Measurements from ENCODE around the gene CELSR1.
"Not testable (repeated sequence)": the region's sequence is repeated elsewhere in the genome, so short reads cannot be mapped to it uniquely, and the experiment has no call there.

The CELSR1 gene

GRCh38 chr22:46519377-46519776, 18.0 kb downstream of the CELSR1 start:
- Histone ChIP-seq H3K9ac (ENCODE audit: low read depth, low read length) (no peak overlapping the region), H3K4me3 (ENCODE audit: low read depth, low read length) (no peak overlapping the region), H3K27me3 (ENCODE audit: control insufficient read depth, insufficient read depth, low read length) (no peaks in the 10 kb centered on the region), H3K4me1 (ENCODE audit: control insufficient read depth, insufficient read depth, low read length) (no peaks in the 10 kb centered on the region), H3K9me3 (ENCODE audit: control insufficient read depth, insufficient read depth, low read length) (no peaks in the 10 kb centered on the region), H3K36me3 (ENCODE audit: control insufficient read depth, insufficient read depth, low read length) (no peaks in the 10 kb centered on the region)

GRCh38 chr22:46518542-46519325, 18.7 kb downstream of the CELSR1 start:
- no peak overlapping the region for H3K4me3 ChIP-seq (ENCODE audit: low read depth, low read length)
- H3K9ac ChIP-seq (ENCODE audit: low read depth, low read length) = no peak overlapping the region
- H3K4me1 ChIP-seq (ENCODE audit: control insufficient read depth, insufficient read depth, low read length) = no peaks in the 10 kb centered on the region
- H3K27me3 ChIP-seq (ENCODE audit: control insufficient read depth, insufficient read depth, low read length) = no peaks in the 10 kb centered on the region
- H3K36me3 ChIP-seq (ENCODE audit: control insufficient read depth, insufficient read depth, low read length) = no peaks in the 10 kb centered on the region
- H3K9me3 ChIP-seq (ENCODE audit: control insufficient read depth, insufficient read depth, low read length) = no peaks in the 10 kb centered on the region

GRCh38 chr22:46518038-46518437, 19.4 kb downstream of the CELSR1 start:
- no peaks in the 10 kb centered on the region for H3K36me3 ChIP-seq (ENCODE audit: control insufficient read depth, insufficient read depth, low read length)
- H3K27me3 ChIP-seq (ENCODE audit: control insufficient read depth, insufficient read depth, low read length) = no peaks in the 10 kb centered on the region
- H3K9ac ChIP-seq (ENCODE audit: low read depth, low read length) = no peak overlapping the region
- H3K4me3 ChIP-seq (ENCODE audit: low read depth, low read length) = no peak overlapping the region
- no peaks in the 10 kb centered on the region for H3K4me1 ChIP-seq (ENCODE audit: control insufficient read depth, insufficient read depth, low read length)
- H3K9me3 ChIP-seq (ENCODE audit: control insufficient read depth, insufficient read depth, low read length) = no peaks in the 10 kb centered on the region

- no peak overlapping the region for H3K4me3 ChIP-seq (ENCODE audit: low read depth, low read length)
- no peaks in the 10 kb centered on the region for H3K9me3 ChIP-seq (ENCODE audit: control insufficient read depth, insufficient read depth, low read length)
- H3K36me3 ChIP-seq (ENCODE audit: control insufficient read depth, insufficient read depth, low read length) = no peaks in the 10 kb centered on the region
- no peaks in the 10 kb centered on the region for H3K27me3 ChIP-seq (ENCODE audit: control insufficient read depth, insufficient read depth, low read length)
- no peak overlapping the region for H3K9ac ChIP-seq (ENCODE audit: low read depth, low read length)
- no peaks in the 10 kb centered on the region for H3K4me1 ChIP-seq (ENCODE audit: control insufficient read depth, insufficient read depth, low read length)
Observed at GRCh38 chr22:46517255-46517761, 20.1 kb downstream of the CELSR1 start.

- no peaks in the 10 kb centered on the region for H3K9me3 ChIP-seq (ENCODE audit: control insufficient read depth, insufficient read depth, low read length)
- H3K36me3 ChIP-seq (ENCODE audit: control insufficient read depth, insufficient read depth, low read length) = no peaks in the 10 kb centered on the region
- no peaks in the 10 kb centered on the region for H3K27me3 ChIP-seq (ENCODE audit: control insufficient read depth, insufficient read depth, low read length)
- H3K4me1 ChIP-seq (ENCODE audit: control insufficient read depth, insufficient read depth, low read length) = no peaks in the 10 kb centered on the region
- no peak overlapping the region for H3K4me3 ChIP-seq (ENCODE audit: low read depth, low read length)
- H3K9ac ChIP-seq (ENCODE audit: low read depth, low read length) = no peak overlapping the region
Observed at GRCh38 chr22:46516638-46517037, 20.8 kb downstream of the CELSR1 start.

GRCh38 chr22:46516112-46516487, 21.3 kb downstream of the CELSR1 start:
- H3K4me1 ChIP-seq (ENCODE audit: control insufficient read depth, insufficient read depth, low read length); H3K9ac ChIP-seq (ENCODE audit: low read depth, low read length); H3K9me3 ChIP-seq (ENCODE audit: control insufficient read depth, insufficient read depth, low read length); H3K27me3 ChIP-seq (ENCODE audit: control insufficient read depth, insufficient read depth, low read length); H3K36me3 ChIP-seq (ENCODE audit: control insufficient read depth, insufficient read depth, low read length); H3K4me3 ChIP-seq (ENCODE audit: low read depth, low read length): not testable (repeated sequence)

GRCh38 chr22:46515208-46516111, 22.0 kb downstream of the CELSR1 start:
- no peaks in the 10 kb centered on the region for H3K9me3 ChIP-seq (ENCODE audit: control insufficient read depth, insufficient read depth, low read length)
- H3K4me3 ChIP-seq (ENCODE audit: low read depth, low read length) = no peak overlapping the region
- H3K4me1 ChIP-seq (ENCODE audit: control insufficient read depth, insufficient read depth, low read length) = no peaks in the 10 kb centered on the region
- H3K27me3 ChIP-seq (ENCODE audit: control insufficient read depth, insufficient read depth, low read length) = no peaks in the 10 kb centered on the region
- H3K36me3 ChIP-seq (ENCODE audit: control insufficient read depth, insufficient read depth, low read length) = no peaks in the 10 kb centered on the region
- no peak overlapping the region for H3K9ac ChIP-seq (ENCODE audit: low read depth, low read length)

- H3K9me3 ChIP-seq (ENCODE audit: control insufficient read depth, insufficient read depth, low read length) = no peaks in the 10 kb centered on the region
- no peak overlapping the region for H3K9ac ChIP-seq (ENCODE audit: low read depth, low read length)
- H3K36me3 ChIP-seq (ENCODE audit: control insufficient read depth, insufficient read depth, low read length) = no peaks in the 10 kb centered on the region
- H3K4me1 ChIP-seq (ENCODE audit: control insufficient read depth, insufficient read depth, low read length) = no peaks in the 10 kb centered on the region
- no peaks in the 10 kb centered on the region for H3K27me3 ChIP-seq (ENCODE audit: control insufficient read depth, insufficient read depth, low read length)
- H3K4me3 ChIP-seq (ENCODE audit: low read depth, low read length) = no peak overlapping the region
Observed at GRCh38 chr22:46514592-46515207, 22.7 kb downstream of the CELSR1 start.

GRCh38 chr22:46513908-46514550, 23.4 kb downstream of the CELSR1 start:
- Histone ChIP-seq H3K9me3 (ENCODE audit: control insufficient read depth, insufficient read depth, low read length) (no peaks in the 10 kb centered on the region), H3K4me3 (ENCODE audit: low read depth, low read length) (no peak overlapping the region), H3K36me3 (ENCODE audit: control insufficient read depth, insufficient read depth, low read length) (no peaks in the 10 kb centered on the region), H3K4me1 (ENCODE audit: control insufficient read depth, insufficient read depth, low read length) (no peaks in the 10 kb centered on the region), H3K9ac (ENCODE audit: low read depth, low read length) (no peak overlapping the region), H3K27me3 (ENCODE audit: control insufficient read depth, insufficient read depth, low read length) (no peaks in the 10 kb centered on the region)

- no peaks in the 10 kb centered on the region for H3K9me3 ChIP-seq (ENCODE audit: control insufficient read depth, insufficient read depth, low read length)
- H3K4me1 ChIP-seq (ENCODE audit: control insufficient read depth, insufficient read depth, low read length) = peaks cover 3% of the 10 kb centered on the region
- no peak overlapping the region for H3K9ac ChIP-seq (ENCODE audit: low read depth, low read length)
- H3K27me3 ChIP-seq (ENCODE audit: control insufficient read depth, insufficient read depth, low read length) = no peaks in the 10 kb centered on the region
- no peaks in the 10 kb centered on the region for H3K36me3 ChIP-seq (ENCODE audit: control insufficient read depth, insufficient read depth, low read length)
- H3K4me3 ChIP-seq (ENCODE audit: low read depth, low read length) = no peak overlapping the region
Observed at GRCh38 chr22:46512683-46513082, 24.7 kb downstream of the CELSR1 start.

GRCh38 chr22:46512039-46512370, 25.4 kb downstream of the CELSR1 start:
- peaks cover 3% of the 10 kb centered on the region for H3K4me1 ChIP-seq (ENCODE audit: control insufficient read depth, insufficient read depth, low read length)
- no peaks in the 10 kb centered on the region for H3K9me3 ChIP-seq (ENCODE audit: control insufficient read depth, insufficient read depth, low read length)
- H3K4me3 ChIP-seq (ENCODE audit: low read depth, low read length) = no peak overlapping the region
- H3K36me3 ChIP-seq (ENCODE audit: control insufficient read depth, insufficient read depth, low read length) = no peaks in the 10 kb centered on the region
- H3K27me3 ChIP-seq (ENCODE audit: control insufficient read depth, insufficient read depth, low read length) = no peaks in the 10 kb centered on the region
- H3K9ac ChIP-seq (ENCODE audit: low read depth, low read length) = no peak overlapping the region

Data from iPS-15b (cell line).